Raji (cell line): ENCODE data around the gene TEDC2.

ENCODE experiments used
- POLR2A ChIP-seq: IDR thresholded peaks from 2 replicates; pipeline ENCODE4 v1.6.1; 2011; ENCODE audit warnings: low read depth, low read length, control low read depth; ENCODE audit not compliant: insufficient read depth

TEDC2 gene

DNA sequence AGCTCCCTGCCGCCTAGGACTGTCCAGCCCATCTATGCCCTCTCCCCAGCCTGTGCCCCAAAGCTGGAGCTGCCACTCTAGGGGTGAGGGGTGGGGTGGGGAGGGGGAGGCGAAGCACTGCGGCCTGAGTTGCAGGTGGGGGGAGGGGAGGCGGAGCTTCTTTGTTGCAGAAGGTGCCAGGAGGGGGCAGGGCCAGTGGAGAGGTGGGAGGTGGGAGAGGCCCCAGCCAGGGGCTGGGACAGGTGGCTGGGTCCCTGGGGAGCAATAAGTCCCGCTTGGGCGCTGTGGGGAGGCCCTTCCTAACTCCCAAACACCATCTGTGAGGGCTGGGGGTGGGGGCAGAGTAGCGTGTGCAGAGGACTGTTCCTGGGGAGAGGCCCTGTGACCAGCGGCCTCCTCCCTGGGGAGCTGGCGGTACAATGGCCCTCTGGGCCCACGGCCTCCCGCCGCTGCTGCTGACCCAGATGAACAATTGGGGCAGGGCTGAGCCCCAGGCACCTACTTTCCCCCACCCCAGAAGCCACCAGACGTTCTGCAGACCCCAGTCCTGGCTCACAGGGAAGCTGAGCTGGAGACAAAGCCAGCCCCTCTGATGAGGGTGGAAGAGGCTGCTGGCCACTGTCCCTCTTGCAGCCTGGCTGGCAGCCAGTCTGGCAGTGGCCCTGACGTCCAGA, 9.0 kb downstream of the TEDC2 start:
- peak; percentile 66 for TF ChIP-seq POLR2A

DNA sequence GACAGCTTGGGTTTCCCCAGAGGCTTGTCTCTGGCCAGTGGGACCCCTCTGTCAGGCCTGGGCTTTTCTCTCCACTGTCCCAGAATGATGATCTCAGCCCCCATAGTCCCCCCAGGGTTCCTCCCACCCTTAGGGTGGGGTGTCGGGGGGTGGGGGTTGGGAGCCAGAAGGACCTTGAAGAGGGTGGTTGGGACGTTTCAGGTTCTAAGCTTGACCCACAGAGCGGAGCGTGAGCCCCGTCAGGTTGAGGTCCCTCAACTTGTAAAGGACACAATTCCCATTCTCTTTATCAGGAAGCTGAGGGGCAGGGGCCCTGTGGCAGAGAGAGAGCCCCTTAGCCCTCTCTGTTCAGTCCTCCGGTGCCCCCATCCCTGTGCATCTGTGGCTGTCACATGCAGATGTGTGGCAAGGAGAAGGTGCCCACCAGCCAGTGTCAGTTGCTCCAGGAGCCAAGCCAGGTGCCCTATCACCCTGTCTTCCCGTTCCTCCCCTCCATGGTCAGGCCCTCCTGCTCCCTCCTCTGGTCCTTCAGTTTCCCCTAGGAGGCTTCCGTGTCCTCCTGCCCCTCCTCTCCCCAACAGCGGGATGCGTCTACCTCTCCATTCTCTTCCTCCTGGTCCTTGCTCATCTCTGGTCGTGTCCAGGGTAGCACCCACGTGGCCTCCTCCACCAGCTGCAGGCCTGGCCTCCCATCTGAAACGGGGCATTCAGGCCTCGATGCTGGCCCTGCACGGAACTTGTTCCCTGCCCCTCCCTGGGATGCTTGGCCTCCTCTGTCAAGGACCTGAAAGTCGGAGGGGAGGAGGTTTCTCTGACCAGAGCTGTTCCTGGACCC, 9.7 kb downstream of the TEDC2 start:
- peak; percentile 62 for TF ChIP-seq POLR2A

- peak; percentile 25; the same call in 1 of the 2 replicates for TF ChIP-seq POLR2A
Observed at GRCh38 chr16:2470234-2470601, 10.3 kb downstream of the TEDC2 start.

DNA sequence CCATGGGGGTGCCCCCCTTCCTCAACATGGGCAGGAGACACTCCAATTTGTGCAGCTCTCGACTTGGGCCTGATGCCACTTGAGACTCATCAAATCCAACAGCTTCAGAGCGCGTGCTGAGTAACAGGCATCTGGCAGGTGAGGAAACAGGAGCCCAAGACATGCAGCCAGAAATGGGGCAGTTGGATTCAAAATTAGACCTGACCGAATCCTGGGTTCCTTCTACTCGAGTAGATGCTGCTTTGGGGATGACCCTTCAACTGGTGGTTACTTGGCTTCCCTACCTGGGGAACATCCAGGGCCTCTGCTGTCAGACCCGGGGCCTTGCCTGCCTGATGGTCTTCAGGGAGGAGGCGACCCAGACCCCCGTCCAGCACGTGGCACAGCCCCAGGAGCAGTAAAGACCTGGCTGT, 10.7 kb downstream of the TEDC2 start:
- TF ChIP-seq POLR2A: no peak; the same call in 1 of the 2 replicates

DNA sequence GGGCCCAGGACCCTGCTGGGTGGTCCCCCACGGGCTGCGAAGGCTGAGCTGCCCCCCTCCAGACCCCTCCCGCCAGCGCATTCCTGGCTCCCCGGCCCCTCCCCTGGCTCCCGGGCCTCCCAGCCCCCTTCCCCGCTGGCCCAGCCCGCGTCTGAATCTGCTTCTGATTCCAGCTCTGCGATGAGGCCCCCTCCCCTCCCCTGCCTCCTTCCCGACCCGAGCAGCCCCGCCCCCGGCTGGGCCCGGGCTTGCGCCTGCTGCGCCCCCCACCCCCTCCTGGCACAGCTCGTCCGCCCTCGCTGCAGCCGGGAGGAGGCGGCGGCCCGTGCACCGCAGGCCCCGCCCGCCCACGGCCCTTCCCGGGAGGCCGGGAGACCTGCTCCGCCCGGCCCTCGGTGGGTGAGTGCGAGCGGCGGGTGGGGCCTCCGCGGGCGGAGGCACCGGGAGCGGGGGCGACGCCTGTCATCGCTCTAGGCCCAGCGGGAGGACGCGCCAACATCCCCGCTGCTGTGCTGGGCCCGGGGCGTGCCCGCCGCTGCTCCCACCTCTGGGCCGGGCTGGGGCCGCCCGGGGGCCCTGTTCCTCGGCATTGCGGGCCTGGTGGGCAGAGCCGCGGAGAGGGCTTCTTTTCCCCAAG, 11.2 kb downstream of the TEDC2 start, which contains the start of gene NTN3:
Gene NTN3 (plus strand): TSS at position 282 of the 637 bp plus-strand sequence. CDS start 405 bp downstream, outside the sequence.
- no peak for TF ChIP-seq POLR2A

DNA sequence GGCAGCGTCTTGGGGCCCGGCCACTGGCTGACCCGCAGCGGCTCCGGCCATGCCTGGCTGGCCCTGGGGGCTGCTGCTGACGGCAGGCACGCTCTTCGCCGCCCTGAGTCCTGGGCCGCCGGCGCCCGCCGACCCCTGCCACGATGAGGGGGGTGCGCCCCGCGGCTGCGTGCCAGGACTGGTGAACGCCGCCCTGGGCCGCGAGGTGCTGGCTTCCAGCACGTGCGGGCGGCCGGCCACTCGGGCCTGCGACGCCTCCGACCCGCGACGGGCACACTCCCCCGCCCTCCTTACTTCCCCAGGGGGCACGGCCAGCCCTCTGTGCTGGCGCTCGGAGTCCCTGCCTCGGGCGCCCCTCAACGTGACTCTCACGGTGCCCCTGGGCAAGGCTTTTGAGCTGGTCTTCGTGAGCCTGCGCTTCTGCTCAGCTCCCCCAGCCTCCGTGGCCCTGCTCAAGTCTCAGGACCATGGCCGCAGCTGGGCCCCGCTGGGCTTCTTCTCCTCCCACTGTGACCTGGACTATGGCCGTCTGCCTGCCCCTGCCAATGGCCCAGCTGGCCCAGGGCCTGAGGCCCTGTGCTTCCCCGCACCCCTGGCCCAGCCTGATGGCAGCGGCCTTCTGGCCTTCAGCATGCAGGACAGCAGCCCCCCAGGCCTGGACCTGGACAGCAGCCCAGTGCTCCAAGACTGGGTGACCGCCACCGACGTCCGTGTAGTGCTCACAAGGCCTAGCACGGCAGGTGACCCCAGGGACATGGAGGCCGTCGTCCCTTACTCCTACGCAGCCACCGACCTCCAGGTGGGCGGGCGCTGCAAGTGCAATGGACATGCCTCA, 12.0 kb downstream of the TEDC2 start:
- peak; percentile 33; the same call in 1 of the 2 replicates for TF ChIP-seq POLR2A

GRCh38 chr16:2472488-2472864, 12.6 kb downstream of the TEDC2 start:
- TF ChIP-seq POLR2A: no peak

- TF ChIP-seq POLR2A: peak; percentile 53
Observed at GRCh38 chr16:2472885-2473445, 13.1 kb downstream of the TEDC2 start.

GRCh38 chr16:2473446-2473926, 13.6 kb downstream of the TEDC2 start:
- peak; percentile 43 for TF ChIP-seq POLR2A

DNA sequence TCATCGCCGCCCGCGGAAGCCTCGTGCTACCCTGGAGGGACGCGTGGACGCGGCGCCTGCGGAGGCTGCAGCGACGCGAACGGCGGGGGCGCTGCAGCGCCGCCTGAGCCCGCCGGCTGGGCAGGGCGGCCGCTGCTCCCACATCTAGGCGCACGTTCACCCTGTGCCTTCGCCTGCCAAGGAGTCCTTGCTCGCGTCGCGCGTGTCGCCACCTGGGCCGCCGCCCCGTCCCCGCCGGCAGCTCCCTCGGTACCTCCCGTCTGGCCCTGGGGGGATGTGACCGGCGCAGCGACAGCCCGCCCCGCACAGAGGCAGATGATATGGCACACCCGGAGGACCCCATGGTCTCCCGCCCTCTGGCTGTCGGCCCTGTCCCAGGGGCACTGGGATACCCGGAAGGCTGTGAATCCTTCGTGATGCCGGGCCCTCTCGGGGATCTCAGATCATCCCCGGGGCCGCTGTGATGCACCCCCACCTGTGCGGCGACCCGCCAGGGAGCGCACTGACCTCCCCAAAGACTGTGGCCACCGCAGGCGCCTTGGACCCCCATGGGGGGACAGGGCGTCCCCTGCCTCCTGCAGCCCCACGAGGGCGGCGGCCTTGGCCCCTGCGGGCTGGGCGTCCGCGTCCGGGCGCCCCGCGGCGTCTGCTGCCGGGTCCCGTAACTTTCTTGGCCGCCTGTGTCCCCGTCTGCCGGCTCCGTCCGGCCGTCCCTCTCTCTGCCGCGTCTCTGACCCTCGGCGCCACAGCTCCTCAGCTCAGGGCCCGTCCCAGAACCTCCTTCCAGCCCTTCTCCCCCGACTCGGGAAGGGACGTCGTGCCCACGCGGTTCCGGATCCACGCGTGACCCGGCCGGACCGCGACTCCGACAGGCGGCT, 14.3 kb downstream of the TEDC2 start:
- TF ChIP-seq POLR2A: peak; percentile 73

GRCh38 chr16:2474877-2475412, 15.0 kb downstream of the TEDC2 start, which contains the start of gene TBC1D24:
Gene TBC1D24, plus strand, starts transcription at chr16:2475127. Its CDS starts 21,022 bp downstream, at chr16:2496149.
- peak; percentile 75 for TF ChIP-seq POLR2A

DNA sequence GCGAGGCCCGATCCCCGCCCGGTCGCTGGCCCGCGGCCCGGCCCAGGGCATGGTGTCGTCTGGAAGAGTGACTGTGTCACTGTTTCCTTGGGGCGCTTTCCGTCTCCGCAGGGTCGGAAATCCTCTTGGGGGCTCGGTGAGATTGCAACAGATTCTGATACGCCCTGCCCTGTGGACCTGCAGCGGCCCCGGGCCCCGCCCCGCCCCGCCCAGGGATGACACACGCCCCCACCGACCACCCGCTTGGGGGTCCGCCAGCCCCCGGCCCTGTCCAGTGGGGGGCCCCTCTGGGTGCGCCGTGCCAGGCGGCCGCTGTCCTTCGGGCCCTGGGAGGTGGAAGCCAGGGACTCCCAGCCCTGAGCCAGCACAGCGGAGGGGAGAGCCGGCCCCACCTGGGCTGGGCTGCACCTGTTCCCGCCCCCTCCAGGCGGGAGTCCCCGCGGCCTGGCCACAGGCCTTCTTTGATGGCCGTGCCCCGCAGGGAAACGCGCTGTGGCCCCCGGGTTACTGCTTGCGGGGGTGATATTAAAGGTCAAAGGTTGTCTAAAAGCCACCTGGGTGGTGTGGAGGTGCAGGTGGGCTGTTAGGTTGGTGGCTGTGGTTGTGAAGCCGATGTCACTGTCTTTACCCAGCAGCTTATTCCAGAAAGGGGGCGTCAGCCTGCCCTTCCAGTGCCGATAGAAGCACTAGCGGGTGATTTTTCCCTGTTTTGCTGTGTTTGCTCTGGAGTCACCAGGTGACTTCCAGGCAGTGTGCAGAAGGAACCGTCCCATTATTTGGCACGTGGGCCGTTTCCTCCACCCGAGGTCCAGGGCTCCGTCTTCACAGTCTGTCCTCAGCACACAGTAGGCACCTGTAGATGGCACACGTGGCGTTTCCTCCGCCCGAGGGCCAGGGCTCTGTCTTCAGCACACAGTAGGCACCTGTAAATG, 15.8 kb downstream of the TEDC2 start:
- no peak for TF ChIP-seq POLR2A

DNA sequence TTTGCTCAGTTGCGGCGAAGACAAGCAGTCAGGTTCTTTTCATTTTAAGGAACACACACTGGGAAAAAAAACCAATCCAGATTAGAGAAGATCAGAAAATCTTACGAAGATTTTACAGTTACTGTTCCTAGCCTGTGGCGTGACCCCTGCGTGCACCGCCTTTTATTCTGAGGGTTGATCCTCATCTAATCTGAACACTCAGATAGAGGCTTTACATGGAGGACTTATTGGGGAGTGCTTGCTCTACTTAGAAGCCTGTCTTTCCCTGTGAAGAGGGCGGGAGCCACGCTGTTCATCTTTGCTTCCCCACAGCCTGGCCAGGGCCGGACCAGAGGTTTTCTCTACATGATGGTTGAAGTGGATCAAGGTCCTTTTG, 16.4 kb downstream of the TEDC2 start:
- no peak for TF ChIP-seq POLR2A
